ENCODE measurements around the gene CAVIN2. TPM values are rescaled to one million over a fixed set of nuclear protein-coding genes. Genes with fewer than 3 reads are reported as not detected.
"Not testable (repeated sequence)": the region's sequence is repeated elsewhere in the genome, so short reads cannot be mapped to it uniquely, and the experiment has no call there.

CAVIN2 gene
- total RNA-seq, 1 donor from 2014 or later = not detected

GRCh38 chr2:191795715-191796114 is 51.2 kb downstream of the CAVIN2 start:
- DNase-seq = no peak
- Mint-ChIP-seq H3K9me3 (ENCODE audit: unreplicated experiment) (peaks cover 2% of the 10 kb centered on the region), H3K27ac (ENCODE audit: unreplicated experiment) (no peak overlapping the region), H3K27me3 (ENCODE audit: unreplicated experiment) (peaks cover 7% of the 10 kb centered on the region), H3K4me3 (ENCODE audit: unreplicated experiment) (no peak overlapping the region), H3K4me1 (ENCODE audit: low read depth, unreplicated experiment) (peaks cover 7% of the 10 kb centered on the region), H3K36me3 (ENCODE audit: unreplicated experiment) (peaks cover 5% of the 10 kb centered on the region)
- TF ChIP-seq CTCF (IDR thresholded peaks at IDR 0.05; ENCODE audit: partially characterized antibody, unreplicated experiment) = no peak

DNA sequence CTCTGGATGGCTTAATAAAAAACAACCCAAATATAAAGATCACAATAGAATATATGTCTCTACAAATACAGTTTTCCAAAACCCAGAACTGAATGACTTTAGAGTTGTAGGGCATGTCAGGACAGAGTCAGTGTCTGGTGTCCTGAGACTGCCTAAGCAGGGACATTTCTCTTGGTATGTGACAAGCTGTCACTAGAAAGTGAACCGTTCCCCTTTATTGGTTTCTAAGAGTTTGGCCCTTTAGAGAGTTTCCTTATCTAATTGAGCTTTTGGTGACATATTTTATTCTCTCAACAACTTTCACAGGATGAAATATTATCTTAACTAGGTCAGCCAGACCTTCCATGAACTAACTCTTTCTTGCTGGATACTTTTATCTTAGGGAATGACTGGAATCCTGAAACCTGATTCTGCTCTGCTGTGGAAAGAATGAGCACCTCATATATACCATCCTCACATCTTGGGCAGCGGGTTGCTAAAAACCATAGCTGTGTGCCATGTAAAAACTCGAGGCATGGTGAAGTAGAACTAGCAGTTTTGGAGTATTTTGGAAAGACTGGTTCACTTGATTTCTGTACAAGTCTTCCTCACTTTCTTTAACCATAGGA is 54.8 kb downstream of the CAVIN2 start:
- peaks cover 5% of the 10 kb centered on the region for H3K36me3 Mint-ChIP-seq (ENCODE audit: unreplicated experiment)
- H3K27ac Mint-ChIP-seq (ENCODE audit: unreplicated experiment) = no peak overlapping the region
- peaks cover 11% of the 10 kb centered on the region for H3K4me1 Mint-ChIP-seq (ENCODE audit: low read depth, unreplicated experiment)
- H3K9me3 Mint-ChIP-seq (ENCODE audit: unreplicated experiment) = no peaks in the 10 kb centered on the region
- H3K4me3 Mint-ChIP-seq (ENCODE audit: unreplicated experiment) = no peak overlapping the region
- DNase-seq = no peak
- H3K27me3 Mint-ChIP-seq (ENCODE audit: unreplicated experiment) = peaks cover 5% of the 10 kb centered on the region
- TF ChIP-seq CTCF (IDR thresholded peaks at IDR 0.05; ENCODE audit: partially characterized antibody, unreplicated experiment) = no peak

- H3K9me3 Mint-ChIP-seq (ENCODE audit: unreplicated experiment) = no peaks in the 10 kb centered on the region
- peaks cover 11% of the 10 kb centered on the region for H3K4me1 Mint-ChIP-seq (ENCODE audit: low read depth, unreplicated experiment)
- H3K27ac Mint-ChIP-seq (ENCODE audit: unreplicated experiment) = no peak overlapping the region
- no peak for DNase-seq
- peaks cover 5% of the 10 kb centered on the region for H3K27me3 Mint-ChIP-seq (ENCODE audit: unreplicated experiment)
- H3K4me3 Mint-ChIP-seq (ENCODE audit: unreplicated experiment) = no peak overlapping the region
- no peak for TF ChIP-seq CTCF (IDR thresholded peaks at IDR 0.05; ENCODE audit: partially characterized antibody, unreplicated experiment)
- peaks cover 5% of the 10 kb centered on the region for H3K36me3 Mint-ChIP-seq (ENCODE audit: unreplicated experiment)
Measured at GRCh38 chr2:191790737-191791136, 56.2 kb downstream of the CAVIN2 start.

GRCh38 chr2:191789796-191790195 is 57.1 kb downstream of the CAVIN2 start:
- H3K36me3 Mint-ChIP-seq (ENCODE audit: unreplicated experiment) = peaks cover 5% of the 10 kb centered on the region
- H3K9me3 Mint-ChIP-seq (ENCODE audit: unreplicated experiment) = no peaks in the 10 kb centered on the region
- TF ChIP-seq CTCF (IDR thresholded peaks at IDR 0.05; ENCODE audit: partially characterized antibody, unreplicated experiment) = no peak
- H3K27ac Mint-ChIP-seq (ENCODE audit: unreplicated experiment) = no peak overlapping the region
- H3K4me1 Mint-ChIP-seq (ENCODE audit: low read depth, unreplicated experiment) = peaks cover 9% of the 10 kb centered on the region
- no peak for DNase-seq
- peaks cover 5% of the 10 kb centered on the region for H3K27me3 Mint-ChIP-seq (ENCODE audit: unreplicated experiment)
- no peak overlapping the region for H3K4me3 Mint-ChIP-seq (ENCODE audit: unreplicated experiment)

- no peak for DNase-seq
- no peaks in the 10 kb centered on the region for H3K36me3 Mint-ChIP-seq (ENCODE audit: unreplicated experiment)
- H3K27ac Mint-ChIP-seq (ENCODE audit: unreplicated experiment) = no peak overlapping the region
- peaks cover 4% of the 10 kb centered on the region for H3K4me1 Mint-ChIP-seq (ENCODE audit: low read depth, unreplicated experiment)
- H3K27me3 Mint-ChIP-seq (ENCODE audit: unreplicated experiment) = no peaks in the 10 kb centered on the region
- no peak overlapping the region for H3K4me3 Mint-ChIP-seq (ENCODE audit: unreplicated experiment)
- no peaks in the 10 kb centered on the region for H3K9me3 Mint-ChIP-seq (ENCODE audit: unreplicated experiment)
- TF ChIP-seq CTCF (IDR thresholded peaks at IDR 0.05; ENCODE audit: partially characterized antibody, unreplicated experiment) = no peak
Measured at GRCh38 chr2:191786694-191787093, 60.2 kb downstream of the CAVIN2 start.

GRCh38 chr2:191785651-191786050 is 61.2 kb downstream of the CAVIN2 start:
- H3K27me3 Mint-ChIP-seq (ENCODE audit: unreplicated experiment); H3K27ac Mint-ChIP-seq (ENCODE audit: unreplicated experiment); H3K36me3 Mint-ChIP-seq (ENCODE audit: unreplicated experiment); H3K9me3 Mint-ChIP-seq (ENCODE audit: unreplicated experiment); DNase-seq; H3K4me1 Mint-ChIP-seq (ENCODE audit: low read depth, unreplicated experiment); H3K4me3 Mint-ChIP-seq (ENCODE audit: unreplicated experiment): not testable (repeated sequence)

All from glutamatergic neuron (in vitro differentiated cells).